GM12878 (cell line): ENCODE data around the gene NCAM1. TPM values are rescaled to one million over a fixed set of nuclear protein-coding genes. Genes with fewer than 3 reads are reported as not detected.

Experiments
- ATAC-seq: fragments of 200-7000 bp; cut with Tn5 transposase; 3 replicates; pipeline ENCODE4 v1.9.1; 2020; ENCODE audit warnings: mild to moderate bottlenecking, moderate library complexity
- BruUV-seq: library from RNA; stranded (reverse); fragments of 400-500 nt; replicated peaks from 2 replicates; lab custom pipeline; 2021; lab: Mats Ljungman, UMichigan
- CTCF ChIA-PET: fragments of 300-600 bp; sonication (Branson Sonifier 250); formaldehyde crosslinking; extraction: SDS; loops from one replicate; lab custom pipeline; 2021; ENCODE audit warnings: inconsistent platforms; lab: Yijun Ruan, JAX
- POLR2A ChIA-PET: fragments of 350-600 bp; formaldehyde crosslinking; extraction: SDS; loops from one replicate; lab custom pipeline; 2021; ENCODE audit warnings: inconsistent platforms; lab: Charles Lee
- RAD21 ChIA-PET: fragments of 300-600 bp; sonication (Branson Sonifier 250); formaldehyde crosslinking; loops from one replicate; lab custom pipeline; 2023; ENCODE audit warnings: antibody characterized with exemption; ENCODE audit not compliant: unreplicated experiment; lab: Charles Lee
- SMC1A ChIA-PET: fragments of 300-600 bp; sonication (Branson Sonifier 250); formaldehyde crosslinking; loops from one replicate; lab custom pipeline; 2023; ENCODE audit not compliant: unreplicated experiment, uncharacterized antibody; lab: Charles Lee
- DNase-seq: peaks from one replicate; pipeline ENCODE4 v3.0.0-alpha.2; 2011; ENCODE audit warnings: low read depth, low spot score
- FAIRE-seq: peaks from 3 replicates; lab custom pipeline; 2011; peaks lifted over from hg19 to GRCh38; lab: Jason Lieb, UNC
- H2AFZ ChIP-seq: 2 replicates; pipeline ENCODE4 v1.6.0; 2011; ENCODE audit warnings: low read depth, low read length, control low read depth; ENCODE audit not compliant: control insufficient read depth
- H3K27ac ChIP-seq: 2 replicates; pipeline ENCODE4 v1.5.1; 2011; ENCODE audit warnings: control low read depth; ENCODE audit not compliant: control insufficient read depth, insufficient read depth
- H3K27me3 ChIP-seq, 2 experiments: replicated peaks in 1 of 2; 2 replicates each; pipeline versions ENCODE4 v1.6.0 to v1.6.1; 2011; ENCODE audit warnings: low read length in 1 of 2; ENCODE audit not compliant: control insufficient read depth in 2 of 2, insufficient read depth in 2 of 2
- H3K36me3 ChIP-seq, 2 experiments: 2 replicates each; pipeline ENCODE4 v1.5.1; 2011; ENCODE audit warnings: low read length in 1 of 2; ENCODE audit not compliant: control insufficient read depth in 2 of 2, insufficient read depth in 2 of 2
- H3K4me1 ChIP-seq: 2 replicates; pipeline ENCODE4 v1.6.1; 2011; ENCODE audit warnings: mild to moderate bottlenecking, low read length, moderate library complexity, mixed read lengths; ENCODE audit not compliant: control insufficient read depth, insufficient read depth
- H3K4me2 ChIP-seq: 2 replicates; pipeline ENCODE4 v1.6.0; 2011; ENCODE audit warnings: control low read depth; ENCODE audit not compliant: control insufficient read depth, insufficient read depth
- H3K4me3 ChIP-seq: fragments of 200-600 bp; sonication (generic); 2 replicates; pipeline ENCODE4 v1.5.1; 2016
- H3K79me2 ChIP-seq: 2 replicates; pipeline ENCODE4 v1.6.0; 2011; ENCODE audit warnings: low read length; ENCODE audit not compliant: control insufficient read depth, insufficient read depth
- H3K9ac ChIP-seq: 2 replicates; pipeline ENCODE4 v1.8.0; 2011; ENCODE audit warnings: low read length, control low read depth, mixed read lengths; ENCODE audit not compliant: control insufficient read depth, insufficient read depth
- H3K9me3 ChIP-seq: replicated peaks from 3 replicates; pipeline ENCODE4 v1.5.1; 2011; ENCODE audit warnings: mild to moderate bottlenecking, low read length; ENCODE audit not compliant: control insufficient read depth, insufficient read depth
- H4K20me1 ChIP-seq: 2 replicates; pipeline ENCODE4 v1.6.0; 2011; ENCODE audit not compliant: control insufficient read depth, insufficient read depth
- CREB1 ChIP-seq: IDR thresholded peaks from 2 replicates; pipeline ENCODE4 v1.6.1; 2012; ENCODE audit warnings: low read depth, mild to moderate bottlenecking, inconsistent platforms
- CREM ChIP-seq: IDR thresholded peaks from 2 replicates; pipeline ENCODE4 v1.6.1; 2014; ENCODE audit warnings: antibody characterized with exemption, low read depth
- IRF3 ChIP-seq: fragments of 450-650 bp; IDR thresholded peaks from 2 replicates; pipeline ENCODE4 v1.6.1; 2014; ENCODE audit warnings: mild to moderate bottlenecking
- SIN3A ChIP-seq: IDR thresholded peaks from 2 replicates; pipeline ENCODE4 v1.6.1; 2012; ENCODE audit warnings: low read depth, low read length, improper control_type of control experiment
- SMAD5 ChIP-seq: IDR thresholded peaks from 2 replicates; pipeline ENCODE4 v1.6.1; 2016; ENCODE audit warnings: antibody characterized with exemption, low read depth
- STAT3 ChIP-seq: IDR thresholded peaks from 2 replicates; pipeline ENCODE4 v1.6.1; 2011; ENCODE audit warnings: low read depth, low read length, improper control_type of control experiment
- WGBS: methylation state at CpG from one replicate; pipeline ENCODE4 v1.1.6; 2016; ENCODE audit warnings: low lambda C conversion rate; ENCODE audit not compliant: insufficient replicate concordance, insufficient coverage; ENCODE audit errors: missing lambda C conversion rate; 5-methylcytosine and 5-hydroxymethylcytosine counted together
- in situ Hi-C: fragments of 300-500 bp; cut with MboI; formaldehyde crosslinking; loops from 9 replicates; pipeline ENCODE4 v1.14.3; 2018; ENCODE audit warnings: mixed read lengths
- intact Hi-C: fragments of 100-400 bp; cut with micrococcal nuclease; formaldehyde crosslinking; loops from one replicate; pipeline ENCODE4 v1.14.2; 2022; ENCODE audit not compliant: unreplicated experiment
- polyA plus RNA-seq, 11 experiments: library from polyadenylated mRNA; depleted of rRNA in 4 of 11; unstranded in 6 of 11; stranded (reverse) in 5 of 11; fragments of >200 nt; fragmentation: Nextera tagmentation in 4 of 11; fragmentation: Illumina TruSeq in 1 of 11; extraction: Ambion mirVana in 4 of 11; extraction: Trizol in 1 of 11; gene quantifications; 1 replicate in 1 of 11; 2 replicates in 10 of 11; pipeline versions ENCODE4 v1.2.1 to v1.2.3, GENCODE V29; 2011 to 2016; ENCODE audit warnings: inconsistent platforms in 2 of 11, missing spikeins in 2 of 11, low read depth in 1 of 11
- total RNA-seq, 4 experiments: library from RNA; depleted of rRNA in 3 of 4; stranded (reverse); fragments of >200 nt in 3 of 4; fragmentation: Illumina TruSeq in 1 of 4; extraction: Trizol in 1 of 4; gene quantifications; 2 replicates each; pipeline versions ENCODE4 v1.2.1 to v1.2.3, GENCODE V29; 2013 to 2021

Gene NCAM1
- total and polyA plus RNA-seq, 10 of the 15 experiments (the other 5 are each of a cell fraction or from before 2014, with no cell fraction given): 0.10 to 0.23 (median 0.11) TPM; not detected in 7

GRCh38 chr11:113295993-113296392 is 334.8 kb downstream of the NCAM1 start:
- RAD21 ChIA-PET: no interaction called here
- Histone ChIP-seq H3K4me1 (no peaks in the 10 kb centered on the region), H2AFZ (no peak overlapping the region), H3K79me2 (no peaks in the 10 kb centered on the region), H3K4me3 (no peak overlapping the region), H4K20me1 (no peaks in the 10 kb centered on the region), H3K9ac (no peak overlapping the region), H3K9me3 (no peaks in the 10 kb centered on the region), H3K27me3 (peaks cover 0 to 2% of the 10 kb centered on the region in 2 experiments; a peak in 1 of 4 replicates), H3K36me3 (no peaks in the 10 kb centered on the region), H3K4me2 (peak overlapping the region; percentile 42; the same call in 1 of the 2 replicates), H3K27ac (no peak overlapping the region)
- CTCF ChIA-PET: interaction anchor here (2.1 kb wide), 1 partner anchor 10 kb away, joined by 8 read pairs; no protein-coding TSS in a partner anchor
- SMC1A ChIA-PET: interaction anchor here (0.6 to 1.0 kb wide), 2 partner anchors 8 to 436 kb away, joined by 3 read pairs; no protein-coding TSS in a partner anchor
- intact Hi-C loops: no loop called here
- POLR2A ChIA-PET: no interaction called here
- in situ Hi-C loops: no loop called here
- TF ChIP-seq IRF3: no peak
- TF ChIP-seq SIN3A: no peak
- 0 out of 2 replicates have a peak, but pooled peaks have one; percentile 11 for TF ChIP-seq CREB1
- no peak for TF ChIP-seq STAT3
- TF ChIP-seq CREM: no peak
- TF ChIP-seq SMAD5: no peak
- DNase-seq: no peak
- 67% methylated on average over 7 of the region's 7 CpGs for WGBS
- no TSS peak for BruUV-seq
- FAIRE-seq: no peak
- no peak for ATAC-seq
